ENCODE measurements around the gene FILIP1L. TPM values are rescaled to one million over a fixed set of nuclear protein-coding genes. Genes with fewer than 3 reads are reported as not detected.
"Not testable (repeated sequence)": the region's sequence is repeated elsewhere in the genome, so short reads cannot be mapped to it uniquely, and the experiment has no call there.

Gene FILIP1L
- total RNA-seq, 2 experiments from 2014 or later = 0.10 to 0.17 TPM

DNA sequence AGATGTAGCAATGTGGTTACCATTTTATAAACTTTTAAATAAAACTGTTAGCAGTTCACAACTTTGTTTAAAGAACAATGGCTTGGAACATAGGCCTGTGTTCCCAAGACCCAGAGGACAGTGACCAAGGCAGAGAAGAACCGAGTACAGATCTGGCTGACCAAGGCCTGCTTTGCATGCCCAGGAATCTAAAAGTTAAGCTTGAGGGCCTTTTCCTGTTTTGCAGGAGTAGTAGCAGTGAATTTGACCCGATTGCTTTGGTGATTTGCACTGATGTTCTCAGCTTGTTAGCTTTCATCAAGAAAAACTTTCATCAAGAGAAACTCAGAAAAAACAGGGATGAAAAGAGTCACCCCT is 9.9 kb downstream of the FILIP1L start:
- H3K27me3 Mint-ChIP-seq = no peaks in the 10 kb centered on the region
- H3K27ac Mint-ChIP-seq = peak overlapping the region; percentile 16
- H3K9me3 Mint-ChIP-seq = peaks cover 2% of the 10 kb centered on the region
- POLR2A ChIA-PET = no interaction called here
- H3K4me1 Mint-ChIP-seq (ENCODE audit: low read depth) = peaks cover 29% of the 10 kb centered on the region
- H3K36me3 Mint-ChIP-seq = peaks cover 2% of the 10 kb centered on the region
- intact Hi-C loops (cut with micrococcal nuclease) = loop anchor here (2.0 kb wide), 2 partner anchors 18 to 32 kb away; no protein-coding TSS in a partner anchor
- CTCF ChIA-PET = interaction anchor here (0.6 to 1.5 kb wide), 4 partner anchors 14 to 273 kb away, joined by 3 to 4 read pairs (median 3); partner anchors contain the start of gene TBC1D23
- DNase-seq = no peak
- no peak overlapping the region for H3K4me3 Mint-ChIP-seq

DNA sequence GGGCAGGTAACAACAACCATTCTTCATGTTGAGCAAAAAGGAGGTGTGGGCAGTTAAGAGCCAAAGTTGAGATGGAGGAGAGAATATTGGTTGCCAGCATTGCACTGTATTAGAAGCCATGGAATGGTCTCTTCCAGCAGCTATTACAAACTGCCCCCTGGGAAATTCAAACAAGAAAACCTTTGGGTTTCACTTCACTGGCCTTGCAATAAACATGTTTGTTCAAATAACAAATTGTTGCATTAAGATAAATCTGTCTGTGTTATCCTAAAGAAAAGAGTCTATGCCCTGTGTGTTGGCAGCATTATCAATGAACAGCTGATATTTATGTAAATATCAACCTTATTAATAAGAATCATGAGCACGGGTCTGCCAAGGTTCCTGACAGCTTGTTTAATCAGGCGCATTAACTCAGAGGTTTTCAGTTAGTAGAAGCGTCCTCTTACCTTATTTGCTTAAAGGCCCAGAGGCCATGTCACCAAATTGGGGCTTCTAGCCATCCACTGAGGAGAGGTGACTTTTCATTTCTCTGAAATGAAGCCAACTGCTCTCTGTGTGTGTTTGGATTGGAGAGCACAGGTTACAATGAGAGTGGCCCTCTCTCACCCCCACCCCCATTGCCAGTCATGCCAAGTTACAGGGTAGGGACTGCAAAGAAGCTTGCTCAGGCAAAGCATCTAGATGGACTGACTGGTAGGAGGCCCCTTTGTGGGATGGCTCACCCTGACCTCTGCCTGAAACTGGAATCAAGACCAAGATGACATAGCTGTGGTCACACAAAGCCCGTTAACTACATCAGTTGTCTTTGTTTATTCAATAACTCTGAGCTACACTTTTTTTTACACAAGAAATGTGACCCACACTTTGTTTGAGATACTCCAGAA is 10.5 kb downstream of the FILIP1L start:
- POLR2A ChIA-PET = no interaction called here
- DNase-seq = peak; percentile 56
- CTCF ChIA-PET = interaction anchor here (1.3 to 1.5 kb wide), 2 partner anchors 35 to 272 kb away, joined by 3 read pairs; no protein-coding TSS in a partner anchor

DNA sequence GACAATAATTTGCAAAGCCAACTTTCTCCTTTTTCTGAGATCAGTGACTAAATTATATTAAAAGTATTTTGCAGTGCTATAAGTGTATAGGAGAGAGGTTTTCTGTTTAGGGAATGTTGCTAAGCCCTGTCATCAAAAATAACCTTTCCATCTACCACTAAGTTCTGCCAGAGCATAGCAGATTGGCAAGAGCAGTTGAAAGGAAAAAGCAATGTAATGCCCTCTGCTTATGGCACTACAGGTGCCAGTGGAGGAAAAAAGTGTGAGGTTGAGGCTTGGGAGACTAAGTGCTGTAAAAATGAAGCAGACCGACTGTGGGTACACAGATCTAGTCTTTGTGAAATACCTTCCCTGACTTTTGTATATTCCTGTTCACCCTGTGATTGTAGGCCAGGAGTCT is 11.5 kb downstream of the FILIP1L start:
- no peaks in the 10 kb centered on the region for H3K27me3 Mint-ChIP-seq
- ChIA-PET CTCF (interaction anchor here (0.8 to 1.3 kb wide), 2 partner anchors 13 to 271 kb away, joined by 3 read pairs; no protein-coding TSS in a partner anchor), POLR2A (no interaction called here)
- H3K4me3 Mint-ChIP-seq = no peak overlapping the region
- H3K36me3 Mint-ChIP-seq = peaks cover 2% of the 10 kb centered on the region
- intact Hi-C loops (cut with micrococcal nuclease) = no loop called here
- H3K27ac Mint-ChIP-seq = no peak overlapping the region
- DNase-seq = no peak
- peaks cover 27% of the 10 kb centered on the region for H3K4me1 Mint-ChIP-seq (ENCODE audit: low read depth)
- peaks cover 2% of the 10 kb centered on the region for H3K9me3 Mint-ChIP-seq

More for the DNA sequence above, 10.5 kb downstream of the FILIP1L start:
- no peaks in the 10 kb centered on the region for H3K27me3 Mint-ChIP-seq
- intact Hi-C loops (cut with micrococcal nuclease) = loop anchor here (2.0 kb wide), 2 partner anchors 17 to 31 kb away; no protein-coding TSS in a partner anchor
- no peak overlapping the region for H3K4me3 Mint-ChIP-seq
- H3K9me3 Mint-ChIP-seq = peaks cover 2% of the 10 kb centered on the region
- peaks cover 2% of the 10 kb centered on the region for H3K36me3 Mint-ChIP-seq
- peak overlapping the region; percentile 16 for H3K27ac Mint-ChIP-seq
- peaks cover 29% of the 10 kb centered on the region for H3K4me1 Mint-ChIP-seq (ENCODE audit: low read depth)

DNA sequence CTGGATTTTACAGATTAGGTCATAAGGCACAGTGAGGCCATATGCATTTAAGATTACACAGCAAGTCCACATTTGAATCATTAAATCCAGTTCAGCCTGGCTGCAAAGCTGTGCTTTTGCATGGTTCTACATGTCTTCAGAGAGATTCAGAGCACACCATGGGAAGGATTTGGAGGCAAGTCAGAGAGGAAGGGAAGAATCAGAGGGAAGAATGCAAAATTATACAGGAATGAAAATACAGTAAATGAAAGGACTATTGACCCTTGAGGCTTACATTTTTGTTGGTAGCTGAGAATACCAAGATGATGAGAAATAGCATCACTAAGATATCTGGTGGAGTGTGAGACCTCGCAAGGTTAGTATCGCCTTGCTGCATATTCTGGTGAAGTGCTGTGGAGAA is 13.9 kb downstream of the FILIP1L start:
- peaks cover 13% of the 10 kb centered on the region for H3K4me1 Mint-ChIP-seq (ENCODE audit: low read depth)
- ChIA-PET POLR2A (no interaction called here), CTCF (no interaction called here)
- peaks cover 5% of the 10 kb centered on the region for H3K36me3 Mint-ChIP-seq
- peaks cover 2% of the 10 kb centered on the region for H3K9me3 Mint-ChIP-seq
- DNase-seq = no peak
- H3K27ac Mint-ChIP-seq = no peak overlapping the region
- no peak overlapping the region for H3K4me3 Mint-ChIP-seq
- intact Hi-C loops (cut with micrococcal nuclease) = no loop called here
- H3K27me3 Mint-ChIP-seq = no peaks in the 10 kb centered on the region

DNA sequence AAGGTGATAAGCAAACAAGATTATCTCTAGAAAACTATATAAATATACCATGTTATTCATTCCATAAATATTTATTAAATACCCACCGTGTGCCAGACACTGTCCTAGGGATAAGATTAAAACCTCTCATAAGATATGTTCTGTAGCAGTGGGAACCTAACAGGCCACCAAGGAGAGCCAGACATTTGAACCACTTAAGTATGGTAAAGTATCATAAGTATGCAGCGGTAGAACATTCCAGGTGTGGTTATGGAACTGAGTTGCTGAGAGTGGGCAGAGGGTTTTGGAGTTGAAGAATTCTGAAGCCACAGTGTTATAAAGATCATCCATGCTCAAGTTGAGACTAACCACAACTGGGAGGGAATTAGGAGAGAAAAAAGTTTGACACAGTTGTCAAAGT is 14.7 kb downstream of the FILIP1L start:
- CTCF ChIA-PET = interaction anchor here (0.5 to 0.7 kb wide), 2 partner anchors 31 to 268 kb away, joined by 4 to 5 read pairs; no protein-coding TSS in a partner anchor
- peaks cover 5% of the 10 kb centered on the region for H3K4me1 Mint-ChIP-seq (ENCODE audit: low read depth)
- peaks cover 5% of the 10 kb centered on the region for H3K36me3 Mint-ChIP-seq
- POLR2A ChIA-PET = no interaction called here
- no peak overlapping the region for H3K4me3 Mint-ChIP-seq
- intact Hi-C loops (cut with micrococcal nuclease) = no loop called here
- peaks cover 2% of the 10 kb centered on the region for H3K9me3 Mint-ChIP-seq
- no peaks in the 10 kb centered on the region for H3K27me3 Mint-ChIP-seq
- no peak for DNase-seq
- H3K27ac Mint-ChIP-seq = no peak overlapping the region

DNA sequence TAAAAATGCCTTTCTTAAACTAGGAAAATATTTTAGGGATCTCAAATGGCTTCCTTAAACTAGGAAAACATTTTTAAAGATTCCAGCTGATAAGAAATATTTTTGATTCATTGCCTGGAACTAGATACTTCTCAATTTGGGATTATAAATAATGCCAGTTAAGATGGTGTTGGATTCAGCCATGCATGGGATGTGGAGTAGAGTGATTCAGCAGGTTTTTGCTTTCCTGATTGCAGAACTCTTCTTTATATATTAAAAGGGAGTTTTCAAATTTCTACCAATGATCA is 15.6 kb downstream of the FILIP1L start:
- no peaks in the 10 kb centered on the region for H3K27me3 Mint-ChIP-seq
- ChIA-PET POLR2A (no interaction called here), CTCF (no interaction called here)
- no peak overlapping the region for H3K4me3 Mint-ChIP-seq
- no peak overlapping the region for H3K27ac Mint-ChIP-seq
- DNase-seq = no peak
- peaks cover 2% of the 10 kb centered on the region for H3K9me3 Mint-ChIP-seq
- no peaks in the 10 kb centered on the region for H3K4me1 Mint-ChIP-seq (ENCODE audit: low read depth)
- H3K36me3 Mint-ChIP-seq = peaks cover 5% of the 10 kb centered on the region
- intact Hi-C loops (cut with micrococcal nuclease) = no loop called here

DNA sequence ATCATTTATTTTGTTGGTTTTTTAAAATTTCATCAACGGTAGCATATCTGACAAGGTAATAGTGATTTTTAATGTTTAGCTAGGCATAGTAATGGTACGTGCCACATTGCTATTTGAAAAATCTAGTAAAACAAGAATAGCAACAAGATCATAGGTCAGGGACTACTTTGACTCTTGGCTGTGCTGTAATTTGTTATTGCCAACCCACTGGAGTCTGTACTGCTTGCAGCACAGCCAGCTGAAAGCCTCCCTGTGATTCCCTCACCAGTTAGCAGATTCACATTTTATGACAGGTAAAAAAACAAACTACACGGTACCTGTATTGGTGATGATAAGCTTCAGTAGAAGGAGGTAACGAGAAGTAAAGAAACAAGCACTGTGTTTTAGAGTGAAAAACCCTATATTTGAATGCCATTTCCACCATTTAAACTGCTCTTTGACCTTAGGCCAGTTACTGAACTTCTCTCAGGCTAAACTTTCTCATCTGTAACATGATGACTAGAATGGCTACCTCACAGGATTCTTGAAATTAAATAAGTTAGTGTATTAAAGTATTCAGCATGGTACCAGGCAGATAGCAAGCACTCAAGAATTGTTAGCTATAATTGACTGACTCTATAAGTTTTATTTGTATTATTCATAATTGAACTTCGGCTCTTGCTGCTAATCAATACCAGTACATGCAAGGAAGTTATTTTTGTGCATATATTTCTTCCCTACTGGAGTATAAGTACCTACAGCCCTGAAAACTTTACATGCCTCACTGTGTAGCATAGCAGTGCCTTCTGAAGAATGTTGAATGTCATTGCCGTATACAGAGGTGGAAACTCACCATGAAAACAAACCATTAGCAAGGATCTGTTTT is 16.1 kb downstream of the FILIP1L start:
- no peaks in the 10 kb centered on the region for H3K27me3 Mint-ChIP-seq
- CTCF ChIA-PET = no interaction called here
- intact Hi-C loops (cut with micrococcal nuclease) = no loop called here
- H3K9me3 Mint-ChIP-seq = peaks cover 2% of the 10 kb centered on the region
- POLR2A ChIA-PET = no interaction called here
- no peak overlapping the region for H3K4me3 Mint-ChIP-seq
- H3K4me1 Mint-ChIP-seq (ENCODE audit: low read depth) = no peaks in the 10 kb centered on the region
- H3K27ac Mint-ChIP-seq = no peak overlapping the region
- peaks cover 5% of the 10 kb centered on the region for H3K36me3 Mint-ChIP-seq
- no peak for DNase-seq

DNA sequence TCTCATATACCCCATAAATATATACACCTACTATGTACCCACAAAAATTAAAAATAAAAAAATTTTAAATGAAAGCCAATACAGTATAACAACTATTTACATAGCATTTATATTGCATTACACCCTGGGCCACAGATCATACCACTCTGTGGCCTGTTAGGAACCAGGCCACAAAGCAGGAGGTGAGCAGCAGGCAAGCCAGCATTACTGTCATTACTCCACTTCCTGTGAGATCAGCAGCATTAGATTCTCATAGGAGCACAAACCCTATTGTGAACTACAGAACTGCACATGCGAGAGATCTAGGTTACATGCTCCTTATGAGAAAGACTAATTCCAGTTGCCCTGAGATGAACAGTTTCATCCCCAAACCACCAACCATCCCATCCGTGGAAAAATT is 17.4 kb downstream of the FILIP1L start:
- ChIA-PET POLR2A (no interaction called here), CTCF (no interaction called here)
- peaks cover 5% of the 10 kb centered on the region for H3K36me3 Mint-ChIP-seq
- H3K4me1 Mint-ChIP-seq (ENCODE audit: low read depth) = no peaks in the 10 kb centered on the region
- no peaks in the 10 kb centered on the region for H3K27me3 Mint-ChIP-seq
- no peak for DNase-seq
- peaks cover 2% of the 10 kb centered on the region for H3K9me3 Mint-ChIP-seq
- intact Hi-C loops (cut with micrococcal nuclease) = no loop called here
- no peak overlapping the region for H3K27ac Mint-ChIP-seq
- no peak overlapping the region for H3K4me3 Mint-ChIP-seq

DNA sequence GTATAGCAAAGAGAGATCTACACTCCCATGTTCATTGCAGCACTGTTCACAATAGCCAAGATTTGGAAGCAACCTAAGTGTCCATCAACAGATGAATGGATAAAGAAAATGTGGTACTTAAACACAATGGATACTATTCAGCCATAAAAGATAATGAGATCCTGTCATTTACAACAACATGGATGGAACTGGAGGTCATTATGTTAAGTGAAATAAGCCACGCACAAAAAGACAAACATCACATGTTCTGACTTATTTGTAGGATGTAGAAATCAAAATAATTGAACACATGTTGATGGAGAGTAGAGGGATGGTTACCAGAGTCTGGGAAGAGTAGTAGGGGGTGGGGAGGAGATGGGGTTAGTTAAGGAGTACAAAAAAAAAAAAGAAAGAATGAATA is 18.0 kb downstream of the FILIP1L start:
- H3K36me3 Mint-ChIP-seq; CTCF ChIA-PET; H3K4me3 Mint-ChIP-seq; H3K27me3 Mint-ChIP-seq; intact Hi-C loops (cut with micrococcal nuclease); POLR2A ChIA-PET; H3K9me3 Mint-ChIP-seq; H3K4me1 Mint-ChIP-seq (ENCODE audit: low read depth); DNase-seq; H3K27ac Mint-ChIP-seq: not testable (repeated sequence)

DNA sequence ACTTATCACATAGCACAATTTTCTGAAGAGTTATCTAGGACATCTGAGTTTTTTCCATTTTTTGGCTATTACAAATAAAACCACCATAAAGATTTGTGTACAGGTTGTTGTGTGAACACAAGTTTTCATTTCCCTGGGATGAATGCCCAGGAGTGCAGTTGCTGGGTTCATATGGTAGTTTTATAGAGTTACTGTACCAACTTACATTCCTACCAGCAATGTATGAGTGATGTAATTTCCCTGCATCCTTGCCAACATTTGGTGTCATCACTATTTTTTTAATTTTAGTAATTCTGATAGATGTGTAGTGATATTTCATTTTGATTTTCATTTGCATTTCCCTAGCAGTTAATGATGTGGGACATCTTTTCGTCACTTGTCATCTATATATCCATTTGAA is 20.5 kb downstream of the FILIP1L start:
- Mint-ChIP-seq H3K36me3 (peaks cover 3% of the 10 kb centered on the region), H3K9me3 (no peaks in the 10 kb centered on the region), H3K27ac (no peak overlapping the region), H3K4me3 (no peak overlapping the region), H3K4me1 (ENCODE audit: low read depth) (peaks cover 9% of the 10 kb centered on the region), H3K27me3 (no peaks in the 10 kb centered on the region)
- CTCF ChIA-PET = no interaction called here
- DNase-seq = no peak
- intact Hi-C loops (cut with micrococcal nuclease) = no loop called here
- POLR2A ChIA-PET = no interaction called here

DNA sequence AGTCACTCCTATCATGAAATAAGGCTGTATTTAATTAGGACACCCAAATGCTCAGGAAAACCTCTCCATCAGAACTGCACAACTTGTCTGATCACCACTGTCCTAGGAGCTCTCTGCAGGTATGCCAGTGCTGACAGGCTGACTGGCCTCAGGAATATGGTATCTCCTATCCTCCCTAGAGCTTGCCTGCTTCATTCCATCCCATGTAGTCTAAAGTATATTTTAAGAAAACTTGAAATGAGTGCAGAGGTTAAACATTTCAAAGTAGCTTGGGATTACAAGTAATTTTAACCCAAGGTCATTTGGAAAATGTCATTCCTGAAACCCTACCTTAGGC is 23.7 kb downstream of the FILIP1L start:
- intact Hi-C loops (cut with micrococcal nuclease) = no loop called here
- peaks cover 20% of the 10 kb centered on the region for H3K4me1 Mint-ChIP-seq (ENCODE audit: low read depth)
- H3K9me3 Mint-ChIP-seq = no peaks in the 10 kb centered on the region
- no peak overlapping the region for H3K27ac Mint-ChIP-seq
- H3K4me3 Mint-ChIP-seq = no peak overlapping the region
- no peak for DNase-seq
- H3K36me3 Mint-ChIP-seq = peaks cover 3% of the 10 kb centered on the region
- H3K27me3 Mint-ChIP-seq = no peaks in the 10 kb centered on the region
- CTCF ChIA-PET = interaction anchor here (0.7 to 3.7 kb wide), 9 partner anchors 12 to 259 kb away, joined by 3 to 24 read pairs (median 4); no protein-coding TSS in a partner anchor
- POLR2A ChIA-PET = no interaction called here

DNA sequence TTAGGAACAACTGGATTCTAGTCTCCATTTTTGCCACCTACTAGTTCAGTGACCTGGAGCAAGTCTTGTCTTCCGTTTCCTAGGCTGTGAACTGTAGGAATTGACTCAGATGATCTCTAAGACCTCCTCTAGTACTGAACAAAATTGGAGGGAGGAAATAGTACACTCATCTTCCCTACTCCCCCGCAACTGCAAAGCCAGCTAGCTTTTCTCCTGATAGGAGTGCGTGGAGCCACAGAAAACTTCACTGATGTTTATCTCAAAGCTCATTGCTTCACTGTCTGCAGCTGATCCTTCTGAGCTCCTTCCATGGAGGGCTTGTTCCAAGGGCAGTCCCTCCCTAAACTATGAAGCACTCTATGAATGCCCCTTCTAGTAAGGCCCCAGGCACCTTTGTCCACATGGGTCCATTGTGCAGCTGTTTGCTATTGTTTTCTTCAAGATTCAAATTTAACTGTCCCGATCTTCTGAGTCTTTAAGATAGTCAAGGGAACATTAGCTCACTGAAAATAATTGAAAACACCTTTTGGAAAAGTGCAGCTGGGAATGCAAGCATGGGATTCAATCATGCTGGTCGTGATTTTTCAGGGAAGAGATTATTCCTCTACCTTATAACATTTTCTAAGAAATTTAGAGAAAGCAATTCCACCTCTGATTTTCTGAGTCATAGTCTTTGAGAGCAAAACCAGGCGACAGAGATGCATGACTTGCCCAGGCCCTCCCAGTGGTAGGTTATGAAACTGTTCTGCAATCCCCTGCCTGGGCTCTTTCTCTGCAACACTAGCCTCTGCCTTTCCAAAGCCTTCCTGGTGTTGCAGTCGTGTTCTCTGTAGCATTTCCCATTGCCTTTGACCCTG is 24.3 kb downstream of the FILIP1L start:
- H3K27me3 Mint-ChIP-seq = no peaks in the 10 kb centered on the region
- no peaks in the 10 kb centered on the region for H3K9me3 Mint-ChIP-seq
- intact Hi-C loops (cut with micrococcal nuclease) = loop anchor here (5.0 kb wide), 1 partner anchor 122 kb away; no protein-coding TSS in a partner anchor
- no peak overlapping the region for H3K4me3 Mint-ChIP-seq
- H3K27ac Mint-ChIP-seq = no peak overlapping the region
- peak; percentile 45 for DNase-seq
- ChIA-PET CTCF (interaction anchor here (0.7 to 3.7 kb wide), 9 partner anchors 13 to 258 kb away, joined by 3 to 24 read pairs (median 4); no protein-coding TSS in a partner anchor), POLR2A (no interaction called here)
- peaks cover 3% of the 10 kb centered on the region for H3K36me3 Mint-ChIP-seq
- H3K4me1 Mint-ChIP-seq (ENCODE audit: low read depth) = peaks cover 20% of the 10 kb centered on the region

Data from activated CD4-positive, alpha-beta memory T cell treated with anti-CD3 and anti-CD28 coated beads for 36 hours (primary cell).